Measurements from ENCODE around the gene GNG5.
"Not testable (repeated sequence)": the region's sequence is repeated elsewhere in the genome, so short reads cannot be mapped to it uniquely, and the experiment has no call there.

The GNG5 gene
- total RNA-seq: 5.5 to 23.0 (median 13.3) reads per million in 18 experiments

DNA sequence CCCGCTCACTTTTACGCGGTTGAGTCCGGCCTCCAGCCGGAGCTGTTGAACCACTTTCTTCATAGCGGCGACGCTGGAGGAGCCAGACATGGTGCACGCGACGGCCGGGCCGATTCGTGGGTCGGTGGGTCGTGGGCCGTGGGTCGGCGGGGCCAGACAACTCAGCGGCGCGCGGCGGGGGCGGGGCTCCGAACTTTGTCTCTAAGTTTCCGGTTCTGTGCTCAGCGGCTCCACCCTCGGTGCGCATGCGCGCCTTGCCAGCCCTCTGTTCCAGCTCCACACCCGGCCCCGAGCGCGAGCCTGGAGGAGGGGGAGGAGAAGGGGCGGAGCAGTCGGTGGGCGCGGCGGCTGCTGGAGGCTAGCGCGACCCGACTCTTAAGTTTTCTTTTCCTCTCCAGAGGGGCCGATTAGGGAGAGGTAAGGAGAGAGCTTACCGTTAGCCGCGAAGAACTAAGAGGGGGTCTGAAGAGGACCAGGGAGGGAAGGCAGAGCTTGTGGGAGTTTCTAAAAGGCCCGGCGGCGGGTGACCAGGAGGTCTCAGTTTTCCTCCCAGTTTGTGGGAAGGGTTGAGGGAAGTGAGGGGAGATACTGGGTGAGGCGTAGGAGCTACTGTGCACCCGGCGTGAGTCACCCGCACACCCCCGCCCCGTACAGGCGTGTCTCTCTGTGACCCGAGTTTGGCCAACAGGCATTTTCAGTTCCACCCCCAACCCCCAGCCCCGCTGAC lies at the start of gene GNG5, which contains the start of gene SPATA1:
GNG5 (minus strand) TSS at position 580 of the 727 bp plus-strand sequence; CDS start at position 90, 490 bp downstream.
SPATA1 (plus strand) TSS at position 385 of the 727 bp plus-strand sequence. CDS start 9,974 bp downstream, outside the sequence.
- DNase-seq: peak; percentile 99

DNA sequence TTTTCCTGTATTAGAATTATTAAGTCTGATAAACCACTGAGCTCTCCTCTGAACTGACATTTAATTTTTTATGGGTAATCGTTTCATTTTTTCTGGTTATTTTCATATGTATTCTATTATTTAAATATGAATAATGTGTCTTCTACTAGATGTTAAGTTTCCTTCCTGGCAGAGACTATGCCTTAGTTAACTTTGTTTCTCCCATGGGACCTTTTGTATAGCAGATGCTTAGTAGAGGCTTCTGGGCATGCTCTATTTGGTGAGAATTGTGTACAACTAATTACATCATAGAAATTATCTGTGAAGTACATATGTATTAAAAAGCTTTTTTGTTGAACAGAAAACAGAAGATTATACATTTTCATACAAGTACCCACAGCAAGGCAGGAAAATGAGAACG lies 44.4 kb upstream of the GNG5 start:
- DNase-seq: no peak

- DNase-seq: no peak
These were observed 35.3 kb upstream of the GNG5 start for GRCh38 chr1:84541679-84542078.

DNA sequence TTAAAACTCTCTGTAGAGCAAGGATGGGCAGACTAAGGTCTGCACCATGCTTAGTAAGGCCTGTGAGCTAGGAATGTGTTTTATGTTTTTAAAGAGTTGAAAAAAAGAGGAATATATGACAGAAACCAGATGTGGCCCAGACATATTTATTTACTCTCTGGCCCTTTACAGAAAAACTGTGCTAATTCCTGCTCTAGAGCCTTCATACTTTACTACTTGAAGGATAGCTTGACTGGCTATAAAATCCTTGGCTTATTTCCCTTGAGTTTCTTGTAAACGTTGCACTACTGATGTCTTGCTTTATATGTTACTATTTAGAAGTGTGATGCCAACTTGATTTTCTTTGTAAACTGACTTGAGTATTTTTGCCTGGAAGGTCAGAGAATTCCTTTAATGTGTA lies 34.4 kb upstream of the GNG5 start:
- no peak for DNase-seq

DNA sequence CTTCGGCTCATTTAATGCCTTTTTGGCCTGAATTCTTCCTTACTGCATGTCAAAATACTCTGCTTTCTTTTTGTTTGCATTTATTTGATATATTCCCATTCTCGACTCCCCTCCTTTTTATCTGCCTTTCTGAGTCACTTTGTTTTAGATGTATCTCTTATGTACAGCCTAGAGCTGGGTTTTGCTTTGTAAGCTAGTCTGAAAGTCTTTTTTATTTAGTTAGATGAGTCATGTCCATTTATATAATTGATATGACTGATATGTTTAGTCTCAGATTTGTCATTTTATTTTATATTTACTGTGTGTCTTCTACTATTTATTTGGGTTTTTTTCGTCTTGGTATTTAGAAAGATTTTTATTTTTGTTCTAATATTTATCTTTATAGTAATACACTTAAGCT lies 33.6 kb upstream of the GNG5 start:
- DNase-seq: no peak

- DNase-seq: no peak
These were observed 32.2 kb upstream of the GNG5 start for GRCh38 chr1:84538599-84538998.

DNA sequence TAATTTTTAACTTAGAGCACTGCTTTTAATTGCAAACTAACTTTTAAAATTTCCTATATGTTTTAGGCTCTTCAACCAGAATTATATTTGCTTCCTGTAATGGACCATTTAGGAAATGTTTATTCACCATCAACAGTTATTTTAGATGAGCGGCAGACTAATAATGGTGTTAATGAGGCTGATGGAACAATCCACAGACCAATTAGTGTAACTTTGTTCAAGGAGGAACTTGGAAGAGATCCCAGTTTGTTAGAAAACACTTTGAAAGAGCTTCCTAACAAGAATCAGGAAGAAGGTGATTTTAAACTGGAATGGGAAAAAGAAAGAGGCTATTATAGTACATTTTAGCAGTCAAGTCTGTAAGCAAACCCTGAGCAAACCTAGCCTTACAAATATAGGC lies 19.4 kb upstream of the GNG5 start:
- DNase-seq: no peak

DNA sequence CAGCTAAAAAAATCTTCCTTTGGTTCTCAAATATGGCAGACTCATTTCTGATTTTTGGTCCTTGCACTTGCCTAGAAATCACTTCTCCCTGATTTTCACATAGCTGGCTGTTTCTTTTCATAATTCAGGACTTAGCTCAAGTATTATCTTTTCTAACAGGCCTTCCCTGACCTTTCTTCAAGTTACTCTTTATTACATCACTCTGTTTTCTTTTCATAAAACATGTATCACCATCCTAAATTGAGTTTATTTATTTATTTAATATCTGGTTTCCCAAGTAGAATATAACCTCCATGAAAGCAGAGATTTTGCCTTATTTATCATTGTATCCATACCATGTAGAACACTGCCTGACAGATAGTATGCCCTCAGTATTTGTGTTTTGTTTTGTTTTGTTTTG lies 18.2 kb upstream of the GNG5 start:
- DNase-seq: no peak

DNA sequence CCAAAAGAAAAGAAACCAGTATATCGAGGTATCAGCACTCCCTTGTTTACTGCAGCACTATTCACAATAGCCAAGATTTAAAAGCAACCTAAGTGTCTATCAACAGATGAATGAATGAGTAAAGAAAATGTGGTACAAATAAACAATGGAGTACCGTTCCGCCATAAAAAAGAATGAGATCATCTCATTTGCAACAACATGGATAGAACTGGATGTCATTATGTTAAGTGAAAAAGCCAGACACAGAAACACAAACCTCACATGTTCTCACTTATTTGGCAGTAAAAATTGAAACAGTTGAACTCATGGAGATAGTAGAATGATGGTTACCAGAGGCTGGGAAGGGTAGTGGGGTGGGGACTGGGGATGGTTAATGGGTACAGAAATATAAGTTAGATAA lies 4.3 kb upstream of the GNG5 start:
- DNase-seq: no peak

GRCh38 chr1:84510165-84510564 lies 3.8 kb upstream of the GNG5 start:
- no peak for DNase-seq

DNA sequence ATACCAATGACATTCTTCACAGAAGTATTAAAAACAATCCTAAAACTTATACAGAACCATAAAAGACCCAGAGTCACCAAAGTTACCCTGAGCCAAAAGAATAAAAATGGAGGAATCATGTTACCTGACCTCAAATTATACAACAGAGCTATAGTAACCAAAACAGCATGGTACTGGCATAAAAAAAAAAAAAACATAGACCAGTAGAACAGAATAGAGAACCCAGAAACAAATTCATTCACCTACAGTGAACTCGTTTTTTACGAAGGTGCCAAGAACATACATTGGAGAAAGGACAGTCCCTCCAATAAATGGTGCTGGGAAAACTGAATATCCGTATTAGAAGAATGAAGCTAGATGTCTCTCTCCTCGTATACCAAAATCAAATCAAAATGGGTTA lies 2.6 kb upstream of the GNG5 start:
- no peak for DNase-seq

DNA sequence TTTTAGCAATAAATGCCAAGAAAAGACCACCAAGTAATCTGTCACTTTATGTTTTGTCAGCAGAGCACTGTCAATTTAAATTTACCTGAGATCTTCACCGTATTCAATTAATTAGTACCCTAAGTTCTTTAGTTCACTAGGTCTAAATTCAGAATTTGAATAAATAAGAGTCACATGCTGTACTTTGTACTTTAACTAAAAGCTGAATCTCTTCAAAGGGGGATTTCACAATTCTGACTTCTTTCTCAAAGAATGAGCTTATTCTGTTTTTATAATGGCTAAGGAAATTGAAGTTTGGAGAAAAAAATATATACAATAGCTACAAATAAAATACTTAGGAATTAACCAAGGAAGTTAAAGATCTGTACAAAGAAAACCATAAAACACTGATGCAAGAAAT lies 2.1 kb upstream of the GNG5 start:
- no peak for DNase-seq

DNA sequence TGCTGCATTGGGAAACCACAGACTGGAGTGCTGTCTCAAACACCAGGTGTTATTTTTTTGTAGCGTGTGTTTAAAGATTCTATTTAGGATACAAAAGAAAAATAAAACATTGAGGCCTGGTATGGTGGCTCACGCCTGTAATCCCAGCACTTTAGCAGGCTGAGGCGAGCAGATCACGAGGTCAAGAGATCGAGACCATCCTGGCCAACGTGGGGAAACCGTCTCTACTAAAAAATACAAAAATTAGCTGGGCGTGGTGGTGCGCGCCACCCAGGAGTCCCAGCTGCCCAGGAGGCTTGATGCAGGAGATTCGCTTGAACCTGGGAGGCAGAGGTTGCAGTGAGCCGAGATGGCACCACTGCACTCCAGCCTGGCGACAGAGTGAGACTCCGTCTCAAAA lies 1.5 kb upstream of the GNG5 start:
- DNase-seq: not testable (repeated sequence)

DNA sequence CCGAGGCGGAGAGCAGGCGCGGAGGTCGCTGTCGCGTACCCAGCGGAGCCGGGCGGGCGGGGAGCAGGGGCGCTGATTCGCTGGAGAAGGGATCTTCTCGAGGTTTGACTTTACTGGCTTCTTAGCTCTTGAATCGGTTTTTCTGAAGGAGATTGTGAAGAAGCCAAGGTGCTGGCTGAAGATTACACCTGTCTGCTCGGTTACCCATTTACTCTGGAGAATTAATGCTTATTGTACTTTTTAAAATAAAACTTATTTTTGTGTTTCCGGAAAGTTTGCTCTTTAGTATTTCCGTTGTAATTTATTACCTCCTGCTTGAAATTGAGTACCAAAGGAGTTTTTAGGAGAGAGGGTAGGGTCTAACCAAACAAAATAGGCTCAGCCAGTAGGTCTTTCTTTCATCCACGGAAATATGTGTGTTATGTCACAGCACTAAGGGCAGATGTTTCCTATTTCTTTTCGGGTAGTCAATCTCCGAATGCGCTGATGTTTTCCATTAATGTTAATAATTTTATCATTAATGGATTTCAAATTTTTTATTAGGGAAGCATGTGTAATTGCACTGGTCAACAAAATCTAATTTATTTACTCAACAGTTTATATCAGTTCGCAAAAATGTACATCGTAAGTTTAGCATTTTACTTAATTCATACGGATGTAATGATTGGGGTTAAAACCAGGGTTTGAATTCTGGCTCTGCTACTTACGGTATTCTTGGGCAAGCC lies 510 bp upstream of the GNG5 start:
- no peak for DNase-seq

DNA sequence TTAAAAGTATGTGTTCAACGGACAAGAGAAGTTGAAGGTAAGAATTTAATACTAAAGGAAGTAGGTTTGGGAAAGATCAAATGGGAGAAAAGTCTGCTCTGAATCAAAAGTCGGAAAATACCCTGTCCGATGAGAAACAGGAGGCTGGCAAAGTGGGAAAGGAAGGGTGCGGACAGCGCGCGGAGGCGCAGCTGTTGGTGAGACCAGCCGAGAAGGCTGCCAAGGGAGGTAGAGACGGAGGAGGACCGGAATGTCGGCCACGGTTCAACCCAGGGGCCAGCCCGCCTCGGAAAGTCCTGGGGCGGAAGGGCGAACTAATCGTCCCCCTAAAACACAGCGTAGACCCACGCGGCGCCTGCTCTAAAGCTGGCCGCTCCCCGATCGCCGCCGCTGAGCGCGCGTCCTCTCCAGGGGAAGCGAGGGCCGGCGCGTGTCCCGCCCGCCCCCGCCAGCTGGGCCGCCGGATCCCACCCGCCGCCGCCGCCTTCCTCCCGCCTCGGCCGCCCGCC lies 834 bp downstream of the GNG5 start:
- DNase-seq: no peak

- peak; percentile 42 to 65 for DNase-seq
These were observed 1.5 kb downstream of the GNG5 start for GRCh38 chr1:84504580-84505492.

- no peak for DNase-seq
These were observed 3.5 kb downstream of the GNG5 start for GRCh38 chr1:84502927-84503326.

DNA sequence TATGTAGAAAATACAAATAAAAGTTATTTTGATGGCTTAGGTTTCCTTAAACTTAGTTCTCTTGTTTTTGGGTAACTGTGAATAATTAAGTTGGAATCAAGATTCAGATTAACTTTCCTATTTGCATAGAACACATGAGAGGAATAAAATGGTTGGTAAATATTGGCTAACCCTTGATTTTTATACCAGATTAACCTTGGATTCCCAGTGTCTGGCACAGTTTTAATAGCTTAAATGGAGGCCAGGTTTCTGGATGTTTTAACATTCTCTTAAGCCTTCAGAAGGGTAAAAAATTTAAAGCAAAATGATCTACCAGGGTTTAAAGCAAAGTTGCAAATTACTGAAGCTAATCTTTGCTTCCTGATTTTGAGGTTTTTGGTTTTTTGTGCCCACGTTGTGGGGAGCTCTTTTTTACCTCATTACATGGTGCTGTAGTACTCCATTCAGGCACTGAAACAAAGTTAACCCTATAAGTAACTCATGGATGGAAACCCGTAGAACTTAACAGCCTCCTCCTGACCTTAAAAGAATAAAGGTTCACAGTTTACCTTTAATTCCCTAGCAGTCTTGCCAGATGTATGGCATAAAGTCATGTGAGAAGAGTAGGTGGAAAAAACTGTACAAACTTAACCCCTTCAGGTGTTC lies 8.6 kb downstream of the GNG5 start:
- peak in 1 of 2 donors; percentile 43 for DNase-seq

DNA sequence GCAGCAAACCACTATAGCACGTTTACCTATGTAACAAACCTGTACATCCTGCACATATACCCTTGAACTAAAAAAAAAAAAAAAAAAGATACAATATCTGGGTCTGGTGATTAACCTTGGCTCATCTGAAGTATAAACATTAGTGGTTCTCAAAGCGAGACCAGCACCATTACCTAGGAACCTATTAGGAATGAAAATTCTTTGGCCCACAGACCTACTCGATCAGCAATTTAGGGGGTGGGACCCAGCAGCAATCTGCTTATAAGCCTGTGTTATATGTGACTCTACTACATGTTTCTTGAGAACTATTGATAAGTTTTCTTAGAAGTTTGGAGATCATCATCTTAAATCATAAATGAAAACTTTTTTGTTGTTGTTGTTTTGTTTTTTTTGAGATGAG lies 9.9 kb downstream of the GNG5 start:
- no peak for DNase-seq

- no peak for DNase-seq
These were observed 12.6 kb downstream of the GNG5 start for GRCh38 chr1:84493747-84494146.

DNA sequence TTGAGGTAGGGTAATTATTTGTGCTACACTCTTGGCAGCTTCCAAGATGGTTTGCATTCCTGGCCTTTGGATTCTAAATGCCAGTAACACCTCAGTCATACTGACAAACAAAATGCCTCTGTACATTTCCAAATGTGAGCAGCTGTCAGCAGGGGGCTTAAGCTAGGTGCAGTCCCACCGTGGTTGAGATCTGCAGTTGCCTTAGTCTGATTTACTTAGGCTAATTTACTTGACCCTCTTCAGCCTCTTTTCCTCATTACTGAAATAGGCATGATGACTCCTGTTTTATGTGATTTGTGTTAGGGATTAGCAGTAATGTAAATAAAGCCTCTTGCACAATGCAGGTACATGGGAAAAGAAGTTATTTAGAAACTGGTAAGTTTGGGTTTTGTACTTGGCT lies 13.7 kb downstream of the GNG5 start:
- DNase-seq: no peak

DNA sequence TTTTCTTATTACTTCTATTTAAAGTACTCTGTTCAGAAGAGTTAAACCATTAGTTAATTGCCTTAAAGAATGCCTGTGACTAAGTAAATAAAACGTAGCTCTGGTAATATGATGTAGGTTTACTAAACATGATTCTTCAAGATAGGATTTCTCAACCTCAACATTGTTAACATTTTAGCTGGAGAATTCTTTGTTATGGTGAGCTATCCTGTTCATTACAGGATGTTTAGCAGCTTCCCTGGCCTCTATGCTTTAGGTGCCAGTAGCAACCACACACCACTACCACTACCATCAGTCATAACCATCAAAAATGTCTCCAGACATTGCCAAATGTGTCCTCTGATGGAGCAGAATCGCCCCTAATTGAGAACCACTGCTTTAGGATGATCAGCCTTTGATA lies 16.6 kb downstream of the GNG5 start:
- DNase-seq: no peak
